ENCODE data around the gene NEDD9.

NEDD9 gene

DNA sequence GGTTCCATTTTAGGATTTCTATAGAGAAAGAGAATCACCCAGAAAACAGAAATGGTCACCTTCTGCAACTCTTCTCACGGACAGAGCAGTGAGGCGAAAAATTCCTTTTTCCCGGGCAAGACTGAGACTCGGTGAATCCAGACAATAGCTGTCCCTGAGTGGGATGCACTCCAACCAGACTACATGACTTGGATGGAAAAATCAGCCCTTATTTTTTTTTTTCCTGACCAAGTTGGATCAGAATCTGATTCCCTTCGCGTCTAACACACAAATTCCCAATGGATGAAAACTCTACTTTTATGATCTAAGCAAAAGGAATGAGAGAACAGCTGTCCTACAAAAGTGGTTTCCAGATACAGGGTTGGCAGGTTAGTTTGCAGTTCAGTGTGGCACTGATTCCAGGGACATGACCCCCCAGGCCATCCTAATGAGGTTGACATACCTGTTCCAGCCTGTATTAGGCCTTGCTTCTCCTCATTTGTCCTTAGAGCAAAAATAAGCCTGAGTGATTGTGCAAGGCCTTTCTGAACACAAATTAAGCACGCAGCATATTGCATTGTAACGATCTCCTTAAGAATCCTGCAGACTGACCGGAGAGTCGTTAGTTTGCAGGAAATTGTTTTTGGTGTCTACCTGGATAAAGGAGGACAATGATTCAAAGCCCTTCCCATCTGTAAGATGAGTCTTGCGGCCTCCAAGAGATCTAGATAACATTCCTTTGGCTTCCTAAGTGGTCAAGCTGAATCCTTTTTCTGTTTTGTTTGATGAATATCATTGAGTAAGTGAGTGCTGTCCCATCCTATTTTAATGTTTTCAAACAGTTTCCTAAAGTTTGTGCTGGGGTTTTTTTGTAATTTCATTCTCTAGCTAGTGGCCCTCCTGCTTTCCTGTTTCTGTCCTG lies 1.5 kb upstream of the NEDD9 start:
- no peak for DNase-seq

DNA sequence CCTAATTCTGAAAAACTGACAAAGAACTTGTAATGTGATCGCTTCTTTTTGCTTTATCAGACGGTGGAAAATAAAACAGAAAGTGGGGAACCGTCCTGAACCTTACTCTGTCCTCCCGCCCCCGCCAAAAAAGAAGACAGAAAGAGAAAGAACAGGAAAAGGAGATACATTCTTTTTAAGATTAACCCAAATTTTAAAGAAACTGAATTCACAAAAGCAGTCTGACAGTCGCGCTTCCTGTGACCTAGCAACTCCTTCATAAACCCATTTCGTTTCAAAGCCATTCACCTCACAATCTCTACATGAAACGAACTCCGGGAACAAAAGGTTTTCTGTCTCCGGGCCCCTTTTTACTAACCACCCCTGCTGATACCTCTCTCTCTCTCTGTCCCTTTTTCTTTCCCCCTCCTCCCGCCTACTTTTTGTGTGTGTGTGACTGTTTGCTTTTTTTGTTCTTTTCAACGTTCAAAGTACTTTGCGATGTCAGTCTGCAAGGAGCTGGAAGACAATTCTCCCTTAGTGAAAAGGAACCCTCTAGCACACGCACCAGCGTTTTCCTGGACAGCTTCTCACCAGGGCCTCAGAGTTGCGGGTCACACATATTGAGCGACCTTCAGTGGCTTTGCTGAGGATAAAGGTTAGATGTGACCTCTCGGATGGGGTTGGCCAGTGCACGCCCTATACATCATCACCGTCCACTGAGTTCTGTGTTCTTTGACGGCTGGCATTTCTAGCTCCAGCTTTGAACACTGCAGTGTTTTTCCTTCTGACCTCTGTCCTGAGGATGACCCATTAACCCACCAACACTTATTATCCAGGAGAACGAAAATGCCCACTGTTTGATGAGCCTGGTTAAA lies 530 bp upstream of the NEDD9 start:
- peak; percentile 89 for DNase-seq

DNA sequence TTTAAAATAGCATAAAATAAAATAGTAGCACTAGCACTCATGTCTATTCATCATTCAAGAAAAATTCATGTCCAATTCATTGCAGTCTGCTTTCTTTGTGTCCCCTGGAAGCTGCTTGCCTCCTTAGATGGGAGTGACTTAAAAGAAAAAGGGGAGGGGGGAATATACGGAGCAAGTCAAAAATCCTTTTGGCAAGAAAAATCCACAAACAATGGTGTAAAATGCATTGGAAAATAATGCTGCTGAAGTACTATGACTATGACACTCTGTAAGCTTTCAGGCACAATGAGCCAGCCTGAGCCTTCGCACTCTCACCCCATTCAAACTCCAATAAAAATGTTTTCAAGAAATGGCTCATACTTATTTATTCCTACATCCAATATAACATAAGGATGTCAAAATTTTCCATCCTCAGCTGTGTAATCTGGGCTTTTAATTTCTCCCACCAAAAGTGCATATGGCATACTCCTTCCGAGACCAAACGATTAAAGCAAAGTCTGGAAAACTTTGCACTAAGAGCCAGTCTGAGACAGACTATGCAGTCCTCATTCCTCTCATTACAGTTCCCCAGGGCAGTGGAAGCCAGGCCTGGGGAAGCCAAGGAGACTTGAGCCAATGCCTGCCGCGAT lies 790 bp downstream of the NEDD9 start:
- no peak for DNase-seq

DNA sequence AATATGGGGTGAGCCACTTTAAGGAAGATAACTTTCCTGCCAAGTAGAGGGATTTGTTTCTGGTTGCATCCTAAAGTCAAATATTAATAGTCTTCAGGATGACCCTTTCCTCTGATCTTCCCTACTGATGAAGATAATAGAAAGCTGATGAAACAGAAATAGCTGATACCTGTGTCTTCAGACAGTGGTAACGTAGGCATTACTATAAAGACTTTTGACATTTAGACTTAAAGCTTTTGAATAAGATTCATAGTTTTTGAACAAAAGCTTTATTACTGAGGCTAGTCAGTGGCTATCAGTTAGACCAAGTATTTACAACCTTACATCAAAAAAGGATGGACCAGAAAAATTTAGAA lies 1.4 kb downstream of the NEDD9 start:
- no peak for DNase-seq

DNA sequence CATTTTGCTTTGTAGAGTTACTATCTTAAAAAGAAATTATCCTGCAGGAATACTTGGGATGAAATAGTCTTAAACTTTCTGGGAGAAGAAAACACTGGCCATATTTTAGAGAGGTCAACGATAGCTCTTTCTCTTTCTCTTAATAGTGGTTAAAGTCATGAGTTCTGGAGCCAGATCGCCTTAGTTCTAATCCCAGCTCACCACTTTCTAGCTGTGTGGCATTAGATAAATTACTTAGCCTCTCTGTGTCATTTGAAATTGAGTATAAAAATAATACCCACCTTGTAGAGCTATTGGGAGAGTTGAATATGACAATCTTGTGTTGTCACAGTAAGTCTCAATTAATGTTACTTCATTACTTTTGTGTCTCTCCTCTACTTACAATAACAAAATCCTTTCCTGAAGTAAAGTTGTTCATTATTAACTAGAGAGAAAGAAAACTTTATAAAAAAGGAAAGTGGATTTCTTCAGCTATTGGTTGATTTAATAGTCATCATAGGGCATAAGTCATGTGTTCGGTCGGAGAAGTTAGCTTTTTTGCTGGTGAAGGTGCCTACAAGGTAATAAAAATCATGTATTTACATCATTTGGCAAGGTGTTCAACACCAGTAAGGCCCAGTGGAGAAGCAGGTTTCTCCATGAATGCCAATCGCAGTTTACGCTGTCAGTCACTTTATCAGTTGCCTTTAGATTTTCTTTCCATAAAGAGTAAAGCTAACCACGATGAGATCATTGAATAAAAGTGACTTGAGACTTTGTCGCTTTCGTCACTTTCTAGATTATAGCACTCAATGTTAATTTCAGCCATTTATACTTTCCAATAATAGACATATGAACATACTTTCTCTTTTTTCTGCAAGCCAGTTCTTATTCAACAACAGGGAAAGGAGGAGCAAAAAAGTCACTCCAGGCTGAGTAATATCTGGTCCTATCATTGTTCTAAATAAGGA lies 2.0 kb downstream of the NEDD9 start:
- DNase-seq, result no peak

DNA sequence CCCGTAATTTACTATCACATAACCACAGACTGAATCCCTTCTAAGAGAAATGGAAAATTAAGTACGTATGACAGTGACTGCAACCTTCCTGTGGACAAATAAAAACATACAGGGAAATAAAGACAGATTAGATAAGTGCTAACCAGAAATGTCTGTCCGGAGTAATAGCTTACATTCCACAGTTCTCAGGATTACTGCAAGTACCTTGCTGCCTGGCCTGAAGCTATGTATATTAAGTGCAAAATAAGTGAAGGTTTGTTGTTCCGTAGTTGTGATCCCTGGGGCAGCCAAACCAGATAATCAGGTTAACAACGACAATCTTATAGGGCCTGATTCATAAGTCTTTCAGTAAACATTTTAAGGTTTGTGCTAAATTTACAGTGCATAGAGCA lies 2.8 kb downstream of the NEDD9 start:
- DNase-seq, result peak; percentile 61

DNA sequence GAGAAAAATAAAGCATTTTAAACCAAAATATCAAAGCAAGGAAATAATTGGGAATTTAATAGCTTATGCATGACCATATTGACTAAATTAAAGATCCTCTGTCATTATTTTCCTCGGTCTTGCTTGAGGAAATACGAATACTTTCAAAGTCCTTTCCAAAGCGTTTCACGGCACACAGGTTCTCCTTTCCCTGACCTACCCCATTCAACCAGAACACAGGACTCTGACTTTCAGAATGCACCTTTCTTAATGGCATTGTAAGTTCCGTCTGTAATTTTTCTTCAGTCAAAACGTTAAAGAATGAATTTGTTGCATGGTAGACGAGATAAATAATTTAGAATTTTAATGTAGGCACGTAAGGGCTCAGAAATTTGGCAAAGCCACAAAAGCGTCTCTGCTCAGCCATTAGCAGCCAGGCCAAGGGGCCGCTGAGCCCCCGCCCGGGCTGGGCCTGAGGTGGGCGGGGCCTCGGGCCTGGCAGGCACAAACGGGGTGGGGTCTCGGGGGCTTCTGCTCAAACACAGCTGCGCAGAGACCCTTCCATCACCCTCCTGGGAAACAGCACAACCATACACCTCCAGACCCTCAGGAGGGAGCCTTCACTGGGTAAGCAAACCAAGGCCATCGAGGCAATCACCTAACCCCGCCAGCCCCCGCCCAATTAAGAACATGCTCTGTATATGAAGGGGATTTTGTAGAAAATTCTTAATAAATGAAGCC lies 3.4 kb downstream of the NEDD9 start:
- peak; percentile 64 for DNase-seq

DNA sequence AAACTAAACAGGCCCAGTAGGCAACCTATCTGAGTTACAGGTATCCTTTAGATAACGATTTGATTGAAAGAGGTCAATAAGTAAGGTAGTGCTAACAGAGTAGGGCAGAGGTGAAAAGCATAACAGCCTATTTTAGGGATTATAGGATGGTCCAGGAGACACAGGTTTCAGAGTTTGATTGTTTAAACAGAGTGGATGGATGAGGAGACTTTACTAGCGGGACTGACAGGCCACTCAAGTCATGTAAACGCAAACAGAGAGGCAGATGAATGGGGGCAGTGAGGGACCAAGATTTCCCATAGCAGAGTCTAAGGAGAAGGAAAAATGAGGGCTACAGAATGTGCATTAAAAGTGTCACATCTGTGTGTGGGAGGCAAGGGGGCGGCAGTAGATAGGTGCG lies 4.8 kb downstream of the NEDD9 start:
- no peak for DNase-seq

DNA sequence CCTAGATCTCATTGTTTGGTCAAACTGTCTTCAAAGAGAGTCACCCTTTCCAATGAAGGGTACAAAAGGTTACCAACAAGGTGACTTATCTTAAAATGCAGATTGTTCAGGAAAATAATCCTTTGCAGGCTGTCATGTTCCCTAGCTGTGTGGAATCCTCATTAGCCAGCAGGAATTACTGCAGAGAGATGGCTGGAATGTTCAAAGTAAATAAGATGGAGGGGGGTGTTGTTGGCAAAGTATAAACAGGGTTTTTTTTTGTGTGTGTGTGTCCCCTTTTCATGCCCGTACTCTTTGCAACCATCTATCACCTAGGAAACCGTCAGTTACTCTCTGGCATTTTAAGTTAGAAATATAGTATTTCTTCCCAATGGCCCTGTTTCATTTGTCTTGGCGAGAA lies 6.5 kb downstream of the NEDD9 start:
- DNase-seq, result no peak

DNA sequence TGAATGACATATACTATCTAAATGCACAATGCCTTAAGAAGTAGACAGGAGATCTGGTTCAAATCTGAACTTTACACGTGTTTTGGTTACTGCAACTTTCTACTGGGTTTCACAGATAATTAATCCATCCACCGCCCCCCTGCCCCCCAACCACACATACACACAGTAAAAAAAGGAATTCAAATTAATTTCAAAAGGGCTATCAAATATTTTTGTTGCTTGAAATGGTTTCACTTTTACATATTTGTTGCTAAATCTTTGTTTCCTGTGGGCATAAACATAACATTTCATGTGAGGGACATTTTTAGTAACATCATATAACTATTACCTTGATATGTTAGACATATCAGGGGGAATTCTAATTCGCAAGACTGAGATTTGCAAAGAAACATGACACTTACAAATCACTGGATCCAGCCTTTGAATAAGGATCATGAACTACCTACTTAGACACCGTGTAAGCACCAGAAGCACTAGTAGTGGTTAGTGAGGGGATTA lies 7.5 kb downstream of the NEDD9 start:
- DNase-seq, result no peak

DNA sequence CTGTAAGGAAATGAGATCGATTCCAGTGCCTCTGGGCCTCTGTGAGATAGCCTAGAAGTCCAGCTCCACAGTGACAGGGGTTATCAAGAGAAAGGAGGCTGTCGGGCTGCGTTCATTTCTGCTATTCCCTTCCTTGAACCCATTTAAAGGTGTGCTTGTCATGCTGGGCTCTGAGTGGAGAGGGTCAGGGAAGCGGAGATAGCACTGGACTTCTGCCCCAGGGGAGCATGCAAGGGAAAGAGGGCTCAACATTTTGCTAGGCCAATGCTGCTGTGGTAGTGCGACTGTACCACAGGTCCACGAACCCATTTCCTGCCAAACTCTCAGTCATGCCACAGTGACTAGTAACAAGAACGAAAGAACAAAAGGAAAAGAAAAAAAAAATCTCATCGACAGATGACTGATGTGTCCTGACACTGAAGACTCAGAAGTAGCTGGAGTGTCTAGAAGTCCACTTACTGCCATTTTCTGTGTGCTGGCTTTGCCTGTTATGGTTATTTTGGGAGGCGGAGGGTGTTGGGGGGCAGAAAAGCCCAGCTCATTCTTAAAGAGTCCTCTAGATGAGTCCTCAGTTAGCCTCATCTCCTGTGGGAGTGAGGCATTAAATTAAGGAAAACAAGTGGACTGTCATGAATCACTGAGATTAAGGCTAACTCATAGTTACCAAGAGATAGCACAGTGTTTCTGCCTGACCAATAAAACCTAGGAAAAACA lies 8.1 kb downstream of the NEDD9 start:
- no peak for DNase-seq

DNA sequence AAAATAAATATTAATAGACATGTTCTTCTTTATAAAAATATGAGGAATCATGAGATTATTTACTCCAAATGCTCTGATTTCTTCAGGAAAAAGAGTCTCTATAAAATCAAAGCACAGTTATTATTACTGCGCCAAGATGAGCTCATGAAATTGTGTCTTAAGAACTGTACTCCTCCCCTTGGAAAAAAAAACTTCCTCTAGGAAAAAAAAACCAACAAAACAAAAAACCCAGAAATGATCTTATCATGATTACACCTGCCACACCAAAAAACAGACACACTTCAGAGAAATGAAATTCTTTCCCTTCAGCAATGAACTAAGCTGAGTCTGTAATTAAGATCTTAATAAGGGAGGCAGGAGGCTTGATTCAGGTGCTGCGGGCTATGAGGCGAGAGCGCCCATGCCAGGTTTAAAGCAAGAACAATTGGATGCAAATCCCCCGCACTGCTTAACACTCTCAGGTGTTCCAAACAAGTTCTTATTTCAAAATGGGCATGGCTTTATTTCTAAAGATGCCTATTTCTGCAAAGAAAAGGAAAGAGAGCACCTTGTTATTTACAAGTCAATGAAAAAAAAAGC lies 9.1 kb downstream of the NEDD9 start:
- no peak for DNase-seq

DNA sequence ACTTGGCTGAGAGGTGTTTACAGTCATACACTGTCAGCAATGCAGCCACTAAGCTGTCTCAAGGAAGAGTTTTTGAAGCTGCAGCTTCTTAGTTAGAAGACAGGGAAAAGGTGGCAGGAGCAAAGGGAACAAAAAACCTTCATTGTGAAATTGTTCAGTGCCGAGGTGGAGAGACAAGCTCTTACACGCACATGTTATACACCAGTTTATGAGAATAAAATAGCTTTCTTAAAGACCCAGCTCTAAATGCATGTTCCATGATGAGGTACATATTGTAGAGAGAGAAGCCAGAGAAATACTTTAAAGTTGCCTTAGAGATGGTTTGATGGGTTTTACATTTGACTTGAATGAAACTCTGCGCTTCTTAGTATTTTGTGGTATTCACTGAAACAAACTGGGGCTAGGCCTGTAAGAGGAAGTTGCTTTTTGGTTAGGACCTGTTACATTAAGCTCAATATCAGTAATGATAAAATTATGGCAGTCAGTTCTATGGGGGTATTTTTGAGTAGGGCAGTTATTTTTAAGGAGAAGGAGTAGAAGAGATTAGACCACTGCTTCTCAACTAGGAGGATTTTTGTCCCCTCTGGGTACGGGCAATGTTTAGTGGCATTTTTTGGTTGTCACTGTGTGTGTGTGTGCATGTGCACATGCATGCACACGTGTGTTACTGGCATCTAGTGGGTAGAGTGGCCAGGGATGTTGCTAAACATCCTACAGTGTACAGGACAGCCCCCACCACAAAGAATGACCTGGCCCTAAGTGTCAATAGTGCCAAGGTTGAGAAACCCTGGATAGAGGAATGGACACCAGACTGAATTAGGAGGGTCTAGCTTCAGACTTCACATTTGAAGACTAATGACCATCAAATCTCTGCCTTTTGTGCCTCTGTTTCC lies 9.8 kb downstream of the NEDD9 start:
- DNase-seq, result no peak

DNA sequence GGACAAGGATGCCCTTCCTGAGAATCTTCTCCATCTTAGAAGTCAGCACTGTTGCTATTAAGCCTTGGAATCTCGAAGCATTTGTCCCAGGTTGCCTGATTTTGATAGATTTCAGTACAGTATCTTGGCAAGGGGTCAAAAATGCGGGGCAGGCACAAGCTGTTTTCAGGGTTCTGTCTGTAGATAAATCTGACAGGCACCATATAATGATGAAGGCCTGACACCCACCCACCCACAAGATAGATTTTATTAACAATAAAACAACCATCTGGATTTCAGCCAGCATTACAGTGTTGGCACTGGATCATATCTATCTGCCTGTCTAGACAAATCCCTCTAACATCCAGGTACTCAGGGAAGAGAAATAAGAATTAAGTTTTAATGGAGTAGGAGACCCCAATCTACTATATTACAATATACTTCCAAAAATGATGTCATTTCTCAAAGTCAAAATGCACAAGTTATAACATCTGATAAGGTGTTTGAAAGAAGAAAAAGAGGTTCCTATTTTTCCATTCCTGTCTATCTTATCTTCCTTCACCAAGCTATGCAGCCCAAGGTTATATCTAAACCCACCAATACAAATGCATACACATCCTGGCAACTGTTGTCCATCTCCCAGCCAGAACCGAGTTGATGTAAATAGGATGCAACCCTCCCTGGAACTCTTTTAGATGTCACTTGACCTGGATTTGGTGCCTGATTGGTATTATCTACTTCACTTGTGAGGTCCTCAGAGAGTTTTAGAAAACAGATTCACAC lies 10.7 kb downstream of the NEDD9 start:
- no peak for DNase-seq

DNA sequence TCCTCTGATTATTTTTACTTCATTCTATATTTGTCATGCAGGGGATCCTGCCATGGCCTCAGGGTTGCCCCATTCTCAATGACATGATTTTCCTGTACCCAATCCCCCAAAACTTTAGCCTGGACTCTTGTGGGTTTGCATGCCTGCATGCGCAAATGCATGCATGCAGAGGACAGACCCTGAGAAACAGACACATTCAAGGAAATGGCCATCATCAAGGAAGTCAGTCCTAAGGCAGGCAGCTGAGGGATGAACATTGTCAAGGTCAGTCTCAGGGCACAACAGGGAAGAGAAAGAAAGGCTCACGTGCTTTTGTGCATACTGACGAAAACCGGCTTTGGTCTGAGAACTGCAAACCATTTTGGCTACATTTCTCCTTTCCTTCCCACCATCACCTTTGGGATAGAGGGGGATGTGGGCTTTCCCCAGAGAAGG lies 13.1 kb downstream of the NEDD9 start:
- no peak for DNase-seq

DNA sequence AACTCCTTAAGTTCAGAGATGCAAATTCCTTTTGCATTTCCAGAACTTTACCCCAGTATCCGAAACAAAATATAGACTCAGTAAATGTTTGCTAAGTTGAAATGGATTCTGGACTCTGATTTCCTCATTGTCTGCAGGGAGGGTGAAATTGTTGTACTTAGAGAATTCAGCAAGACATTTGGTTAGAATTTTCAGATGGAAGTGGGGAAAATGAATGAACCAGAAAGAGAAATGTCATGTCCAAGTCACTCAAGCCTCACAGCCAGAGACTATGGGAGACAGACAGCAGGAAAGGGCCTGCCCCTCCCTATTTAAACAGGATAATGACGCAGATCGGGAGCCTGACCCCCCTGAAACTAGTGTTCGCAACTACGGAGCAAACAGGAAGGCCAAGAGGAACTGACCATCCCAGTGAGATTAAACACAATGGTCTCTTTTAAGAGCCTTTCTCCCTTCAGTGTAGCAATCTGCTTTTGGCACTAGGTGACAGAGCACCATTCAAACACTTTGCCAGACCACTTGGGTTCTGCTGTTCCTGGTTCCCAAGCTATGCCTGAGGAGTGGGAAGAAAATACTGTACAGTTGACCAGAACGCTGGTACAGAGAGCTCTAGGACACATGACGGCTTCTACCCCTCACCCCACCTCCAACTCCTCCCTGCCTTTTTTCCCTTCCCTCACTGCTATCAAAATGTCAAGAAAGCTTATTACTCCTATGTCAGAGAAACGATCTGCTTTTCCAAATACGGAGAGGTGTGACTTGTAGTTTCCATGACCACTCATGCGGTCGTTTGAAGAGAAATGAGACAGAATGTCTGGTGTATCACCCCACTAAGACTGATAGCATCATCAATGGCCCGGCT lies 13.7 kb downstream of the NEDD9 start:
- DNase-seq, result no peak

DNA sequence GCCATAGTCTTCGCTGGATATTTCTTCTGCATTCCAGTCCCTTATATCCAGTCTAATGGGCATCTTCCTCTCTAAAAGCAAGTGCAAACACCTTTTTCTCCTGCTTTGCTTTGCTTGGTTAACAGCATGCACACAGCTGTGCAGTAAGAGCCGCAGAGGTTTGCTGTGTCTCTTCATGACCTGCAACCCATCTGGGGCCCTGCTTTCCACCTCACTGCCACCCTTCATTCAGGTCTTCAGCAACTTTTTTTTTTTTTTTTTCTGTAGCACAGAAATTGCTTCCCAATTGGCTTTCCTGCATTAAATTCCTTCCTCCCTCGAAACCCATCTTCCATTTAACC lies 14.4 kb downstream of the NEDD9 start:
- DNase-seq, result no peak

All from eye (tissue), 1 donor.